SK-N-SH treated with all-trans-retinoic acid at 6 μM for 48 hours (cell line): ENCODE measurements around the gene GRIK2.

Source experiments
- ATAC-seq: fragments of 200-7000 bp; cut with Tn5 transposase; 3 replicates; pipeline ENCODE4 v1.9.1; 2020; ENCODE audit warnings: mild to moderate bottlenecking, moderate library complexity
- ARNTL ChIP-seq: fragments of 450-650 bp; formaldehyde crosslinking; IDR thresholded peaks from 2 replicates; pipeline ENCODE4 v1.5.0; 2020; ENCODE audit warnings: low read depth, mild to moderate bottlenecking, moderate library complexity, borderline replicate concordance
- ESRRG ChIP-seq: fragments of 250-450 bp; sonication (Bioruptor Pico); IDR thresholded peaks from 2 replicates; pipeline ENCODE4 v1.6.1; 2021; ENCODE audit warnings: mild to moderate bottlenecking
- GLIS3 ChIP-seq: fragments of 250-450 bp; sonication (Bioruptor Pico); IDR thresholded peaks from 2 replicates; pipeline ENCODE4 v1.5.0; 2020; ENCODE audit warnings: mild to moderate bottlenecking, moderate library complexity
- ISL1 ChIP-seq: fragments of 250-450 bp; sonication (Bioruptor Pico); IDR thresholded peaks from 2 replicates; pipeline ENCODE4 v2.1.2; 2022; ENCODE audit warnings: mild to moderate bottlenecking, moderate library complexity
- OSR1 ChIP-seq: fragments of 250-450 bp; sonication (Bioruptor Pico); IDR thresholded peaks from 2 replicates; pipeline ENCODE4 v1.8.0; 2022; ENCODE audit warnings: moderate library complexity, mild to moderate bottlenecking, inconsistent platforms
- PATZ1 ChIP-seq: fragments of 250-450 bp; sonication (Bioruptor Pico); IDR thresholded peaks from 2 replicates; pipeline ENCODE4 v1.8.0; 2020; ENCODE audit warnings: mild to moderate bottlenecking, moderate library complexity, borderline replicate concordance
- PPARA ChIP-seq: fragments of 250-450 bp; sonication (Bioruptor Pico); IDR thresholded peaks from 2 replicates; pipeline ENCODE4 v1.5.0; 2020; ENCODE audit warnings: mild to moderate bottlenecking, borderline replicate concordance
- RARB ChIP-seq: fragments of 250-450 bp; sonication (Bioruptor Pico); IDR thresholded peaks from 2 replicates; pipeline ENCODE4 v1.8.0; 2021; ENCODE audit warnings: mild to moderate bottlenecking, moderate library complexity
- TCF4 ChIP-seq: fragments of 250-450 bp; sonication (Bioruptor Pico); IDR thresholded peaks from 2 replicates; pipeline ENCODE4 v1.8.0; 2021; ENCODE audit warnings: mild to moderate bottlenecking, moderate library complexity, borderline replicate concordance
- TOX ChIP-seq: fragments of 250-450 bp; sonication (Bioruptor Pico); IDR thresholded peaks from 2 replicates; pipeline ENCODE4 v1.8.0; 2021; ENCODE audit warnings: mild to moderate bottlenecking, moderate library complexity, borderline replicate concordance
- ZFP3 ChIP-seq: fragments of 250-450 bp; sonication (Bioruptor Pico); IDR thresholded peaks from 2 replicates; pipeline ENCODE4 v1.5.0; 2020; ENCODE audit warnings: mild to moderate bottlenecking, moderate library complexity
- ZFP30 ChIP-seq: fragments of 450-650 bp; formaldehyde crosslinking; IDR thresholded peaks from 2 replicates; pipeline ENCODE4 v1.5.0; 2022; ENCODE audit warnings: mild to moderate bottlenecking, moderate library complexity
- ZNF70 ChIP-seq: fragments of 450-650 bp; formaldehyde crosslinking; IDR thresholded peaks from 2 replicates; pipeline ENCODE4 v1.5.0; 2020; ENCODE audit warnings: mild to moderate bottlenecking, moderate library complexity
- TF ChIP-seq, protein P1 (sequence below): fragments of 250-450 bp; sonication (Bioruptor Pico); IDR thresholded peaks from 2 replicates; pipeline ENCODE4 v1.5.1; 2021; ENCODE audit warnings: mild to moderate bottlenecking, moderate library complexity
- TF ChIP-seq, protein P2 (sequence below): fragments of 250-450 bp; sonication (Bioruptor Pico); IDR thresholded peaks from 2 replicates; pipeline ENCODE4 v1.5.0; 2020; ENCODE audit warnings: mild to moderate bottlenecking, moderate library complexity
- TF ChIP-seq, protein P3 (sequence below): fragments of 250-450 bp; sonication (Bioruptor Pico); IDR thresholded peaks from 2 replicates; pipeline ENCODE4 v1.8.0; 2021; ENCODE audit warnings: low read depth, mild to moderate bottlenecking, moderate library complexity, borderline replicate concordance
- TF ChIP-seq, protein P4 (sequence below): fragments of 250-450 bp; sonication (Bioruptor Pico); IDR thresholded peaks from 2 replicates; pipeline ENCODE4 v1.5.1; 2020; ENCODE audit warnings: low read depth, mild to moderate bottlenecking, moderate library complexity

GRIK2 gene

DNA sequence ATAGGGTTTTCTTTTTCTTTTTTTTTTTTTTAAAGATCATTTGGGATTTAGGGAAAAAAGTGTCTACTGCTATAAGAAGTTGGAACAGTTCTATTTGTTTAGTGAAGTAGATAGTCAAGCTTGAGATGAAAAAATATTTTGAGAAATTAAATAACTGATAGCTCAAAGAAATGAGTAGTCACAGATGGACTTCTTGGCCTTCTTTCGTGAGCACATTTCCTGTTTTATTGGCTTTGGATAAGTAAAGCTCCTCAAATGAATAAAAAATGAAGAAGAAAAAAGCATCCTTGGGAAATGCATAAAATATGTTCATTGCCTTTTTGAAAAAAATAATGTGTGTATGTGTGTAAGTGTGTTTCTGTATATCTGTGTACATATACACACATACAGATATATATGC is 515.9 kb downstream of the GRIK2 start:
- no peak for TF ChIP-seq TCF4 (CRISPR knock-in tag)
- ATAC-seq, result no peak

- TF ChIP-seq RARB (CRISPR knock-in tag), result no peak
- ATAC-seq, result no peak
Measured at GRCh38 chr6:101912311-101912710, 518.8 kb downstream of the GRIK2 start.

DNA sequence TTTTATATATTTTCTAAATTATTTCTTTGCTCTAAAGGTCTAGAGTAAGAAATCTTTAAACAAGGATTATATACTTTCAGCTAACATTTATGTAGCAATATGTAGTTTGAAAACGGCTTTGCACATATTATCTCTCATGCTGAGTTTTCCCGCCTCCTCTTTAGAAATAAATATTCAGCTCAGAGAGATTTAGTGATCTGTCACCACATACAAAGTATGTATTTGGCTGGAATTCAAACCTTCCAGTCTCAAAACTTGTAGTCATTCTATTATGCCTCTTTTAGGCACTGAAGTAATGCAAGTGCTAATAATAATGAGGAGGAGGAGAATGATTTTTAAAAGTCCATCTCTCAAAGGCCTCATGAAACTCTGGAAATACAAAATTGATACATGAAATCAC is 525.0 kb downstream of the GRIK2 start:
- TF ChIP-seq ESRRG (CRISPR knock-in tag), result no peak
- no peak for TF ChIP-seq TCF4 (CRISPR knock-in tag)
- TF ChIP-seq ZNF70 (CRISPR knock-in tag), result no peak
- TF ChIP-seq GLIS3, result no peak
- TF ChIP-seq, protein P1, sequence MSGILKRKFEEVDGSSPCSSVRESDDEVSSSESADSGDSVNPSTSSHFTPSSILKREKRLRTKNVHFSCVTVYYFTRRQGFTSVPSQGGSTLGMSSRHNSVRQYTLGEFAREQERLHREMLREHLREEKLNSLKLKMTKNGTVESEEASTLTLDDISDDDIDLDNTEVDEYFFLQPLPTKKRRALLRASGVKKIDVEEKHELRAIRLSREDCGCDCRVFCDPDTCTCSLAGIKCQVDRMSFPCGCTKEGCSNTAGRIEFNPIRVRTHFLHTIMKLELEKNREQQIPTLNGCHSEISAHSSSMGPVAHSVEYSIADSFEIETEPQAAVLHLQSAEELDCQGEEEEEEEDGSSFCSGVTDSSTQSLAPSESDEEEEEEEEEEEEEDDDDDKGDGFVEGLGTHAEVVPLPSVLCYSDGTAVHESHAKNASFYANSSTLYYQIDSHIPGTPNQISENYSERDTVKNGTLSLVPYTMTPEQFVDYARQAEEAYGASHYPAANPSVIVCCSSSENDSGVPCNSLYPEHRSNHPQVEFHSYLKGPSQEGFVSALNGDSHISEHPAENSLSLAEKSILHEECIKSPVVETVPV, result no peak

DNA sequence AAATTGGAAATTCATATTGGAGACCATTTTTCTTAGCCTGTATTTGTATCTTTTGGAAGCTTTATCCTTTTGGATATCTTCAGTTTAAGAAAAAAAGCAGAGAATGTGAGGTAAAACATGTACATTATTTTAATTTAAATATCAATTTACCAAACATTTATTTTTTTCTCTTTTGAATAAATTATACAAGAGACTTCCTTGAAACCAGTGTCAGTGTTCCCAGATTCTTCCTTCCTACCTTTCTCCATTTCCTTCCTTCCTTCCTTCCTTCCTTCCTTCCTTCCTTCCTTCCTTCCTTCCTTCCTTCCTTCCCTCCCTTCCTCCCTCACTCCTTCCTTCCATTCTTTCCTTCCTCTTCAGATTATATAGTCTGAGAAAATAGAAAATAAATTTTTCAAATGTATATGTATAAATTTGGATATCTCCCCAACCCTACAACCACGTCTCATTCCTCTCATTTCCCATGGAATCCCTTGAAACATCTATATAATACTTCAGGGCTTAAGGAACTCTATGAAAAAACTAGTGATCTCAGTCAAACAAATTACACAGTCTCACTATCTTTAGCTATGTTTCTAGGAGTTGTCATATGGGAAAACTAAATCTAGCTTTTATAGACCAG is 528.4 kb downstream of the GRIK2 start:
- TF ChIP-seq ARNTL (CRISPR knock-in tag) (no peak), ISL1 (CRISPR knock-in tag) (no peak)

More for the DNA sequence above, 525.0 kb downstream of the GRIK2 start:
- no peak for ATAC-seq

GRCh38 chr6:101926149-101926925 is 532.8 kb downstream of the GRIK2 start:
- TF ChIP-seq RARB (CRISPR knock-in tag) (no peak), OSR1 (CRISPR knock-in tag) (no peak), ESRRG (CRISPR knock-in tag) (no peak), ARNTL (CRISPR knock-in tag) (no peak), ZFP3 (CRISPR knock-in tag) (no peak)
- TF ChIP-seq, protein P1, result no peak
- TF ChIP-seq, all 23 proteins: peak for 0
- ATAC-seq, result no peak

More for the DNA sequence above, 528.4 kb downstream of the GRIK2 start:
- no peak for ATAC-seq

- ATAC-seq, result no peak
- TF ChIP-seq, protein P2, sequence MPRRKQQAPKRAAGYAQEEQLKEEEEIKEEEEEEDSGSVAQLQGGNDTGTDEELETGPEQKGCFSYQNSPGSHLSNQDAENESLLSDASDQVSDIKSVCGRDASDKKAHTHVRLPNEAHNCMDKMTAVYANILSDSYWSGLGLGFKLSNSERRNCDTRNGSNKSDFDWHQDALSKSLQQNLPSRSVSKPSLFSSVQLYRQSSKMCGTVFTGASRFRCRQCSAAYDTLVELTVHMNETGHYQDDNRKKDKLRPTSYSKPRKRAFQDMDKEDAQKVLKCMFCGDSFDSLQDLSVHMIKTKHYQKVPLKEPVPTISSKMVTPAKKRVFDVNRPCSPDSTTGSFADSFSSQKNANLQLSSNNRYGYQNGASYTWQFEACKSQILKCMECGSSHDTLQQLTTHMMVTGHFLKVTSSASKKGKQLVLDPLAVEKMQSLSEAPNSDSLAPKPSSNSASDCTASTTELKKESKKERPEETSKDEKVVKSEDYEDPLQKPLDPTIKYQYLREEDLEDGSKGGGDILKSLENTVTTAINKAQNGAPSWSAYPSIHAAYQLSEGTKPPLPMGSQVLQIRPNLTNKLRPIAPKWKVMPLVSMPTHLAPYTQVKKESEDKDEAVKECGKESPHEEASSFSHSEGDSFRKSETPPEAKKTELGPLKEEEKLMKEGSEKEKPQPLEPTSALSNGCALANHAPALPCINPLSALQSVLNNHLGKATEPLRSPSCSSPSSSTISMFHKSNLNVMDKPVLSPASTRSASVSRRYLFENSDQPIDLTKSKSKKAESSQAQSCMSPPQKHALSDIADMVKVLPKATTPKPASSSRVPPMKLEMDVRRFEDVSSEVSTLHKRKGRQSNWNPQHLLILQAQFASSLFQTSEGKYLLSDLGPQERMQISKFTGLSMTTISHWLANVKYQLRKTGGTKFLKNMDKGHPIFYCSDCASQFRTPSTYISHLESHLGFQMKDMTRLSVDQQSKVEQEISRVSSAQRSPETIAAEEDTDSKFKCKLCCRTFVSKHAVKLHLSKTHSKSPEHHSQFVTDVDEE (CRISPR knock-in tag), result no peak
- TF ChIP-seq, protein P1, result no peak
- TF ChIP-seq PPARA (CRISPR knock-in tag) (no peak), TOX (no peak), PATZ1 (CRISPR knock-in tag) (no peak), ZNF70 (CRISPR knock-in tag) (no peak), GLIS3 (no peak), ZFP30 (CRISPR knock-in tag) (no peak), TCF4 (CRISPR knock-in tag) (no peak)
- TF ChIP-seq, protein P3, sequence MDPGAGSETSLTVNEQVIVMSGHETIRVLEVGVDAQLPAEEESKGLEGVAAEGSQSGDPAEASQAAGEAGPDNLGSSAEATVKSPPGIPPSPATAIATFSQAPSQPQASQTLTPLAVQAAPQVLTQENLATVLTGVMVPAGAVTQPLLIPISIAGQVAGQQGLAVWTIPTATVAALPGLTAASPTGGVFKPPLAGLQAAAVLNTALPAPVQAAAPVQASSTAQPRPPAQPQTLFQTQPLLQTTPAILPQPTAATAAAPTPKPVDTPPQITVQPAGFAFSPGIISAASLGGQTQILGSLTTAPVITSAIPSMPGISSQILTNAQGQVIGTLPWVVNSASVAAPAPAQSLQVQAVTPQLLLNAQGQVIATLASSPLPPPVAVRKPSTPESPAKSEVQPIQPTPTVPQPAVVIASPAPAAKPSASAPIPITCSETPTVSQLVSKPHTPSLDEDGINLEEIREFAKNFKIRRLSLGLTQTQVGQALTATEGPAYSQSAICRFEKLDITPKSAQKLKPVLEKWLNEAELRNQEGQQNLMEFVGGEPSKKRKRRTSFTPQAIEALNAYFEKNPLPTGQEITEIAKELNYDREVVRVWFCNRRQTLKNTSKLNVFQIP (CRISPR knock-in tag), result no peak
- TF ChIP-seq, protein P4, sequence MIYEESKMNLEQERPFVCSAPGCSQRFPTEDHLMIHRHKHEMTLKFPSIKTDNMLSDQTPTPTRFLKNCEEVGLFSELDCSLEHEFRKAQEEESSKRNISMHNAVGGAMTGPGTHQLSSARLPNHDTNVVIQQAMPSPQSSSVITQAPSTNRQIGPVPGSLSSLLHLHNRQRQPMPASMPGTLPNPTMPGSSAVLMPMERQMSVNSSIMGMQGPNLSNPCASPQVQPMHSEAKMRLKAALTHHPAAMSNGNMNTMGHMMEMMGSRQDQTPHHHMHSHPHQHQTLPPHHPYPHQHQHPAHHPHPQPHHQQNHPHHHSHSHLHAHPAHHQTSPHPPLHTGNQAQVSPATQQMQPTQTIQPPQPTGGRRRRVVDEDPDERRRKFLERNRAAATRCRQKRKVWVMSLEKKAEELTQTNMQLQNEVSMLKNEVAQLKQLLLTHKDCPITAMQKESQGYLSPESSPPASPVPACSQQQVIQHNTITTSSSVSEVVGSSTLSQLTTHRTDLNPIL (CRISPR knock-in tag), result no peak
Measured at GRCh38 chr6:101931766-101932165, 538.3 kb downstream of the GRIK2 start.
